ENCODE data around the gene CDKAL1. TPM values are rescaled to one million over a fixed set of nuclear protein-coding genes. Genes with fewer than 3 reads are reported as not detected.

The CDKAL1 gene
- total and polyA plus RNA-seq, 8 donors, result 13.6 to 20.7 (median 17.5) TPM

- Histone ChIP-seq H3K4me1 (no peaks in the 10 kb centered on the region), H3K27me3 (no peaks in the 10 kb centered on the region), H3K36me3 (no peaks in the 10 kb centered on the region), H3K9me3 (no peaks in the 10 kb centered on the region), H3K4me3 (no peak overlapping the region), H3K27ac (no peak overlapping the region)
- ATAC-seq (no peak), DNase-seq (no peak)
- TF ChIP-seq CTCF (IDR thresholded peaks at IDR 0.05), result no peak
- intact Hi-C loops (cut with DNase I), result no loop called here
Measured at GRCh38 chr6:20687494-20687893, 153.2 kb downstream of the CDKAL1 start.

GRCh38 chr6:20688710-20689500, 154.6 kb downstream of the CDKAL1 start:
- DNase-seq (no peak), ATAC-seq (no peak)
- intact Hi-C loops (cut with DNase I), result no loop called here
- no peaks in the 10 kb centered on the region for H3K4me1 ChIP-seq
- no peak for TF ChIP-seq CTCF (IDR thresholded peaks at IDR 0.05)
- no peak overlapping the region for H3K4me3 ChIP-seq
- no peaks in the 10 kb centered on the region for H3K36me3 ChIP-seq
- H3K9me3 ChIP-seq, result no peaks in the 10 kb centered on the region
- H3K27ac ChIP-seq, result no peak overlapping the region
- H3K27me3 ChIP-seq, result no peaks in the 10 kb centered on the region

GRCh38 chr6:20691185-20691584, 156.9 kb downstream of the CDKAL1 start:
- no peak overlapping the region for H3K4me3 ChIP-seq
- no peaks in the 10 kb centered on the region for H3K36me3 ChIP-seq
- H3K4me1 ChIP-seq, result no peaks in the 10 kb centered on the region
- intact Hi-C loops (cut with DNase I), result no loop called here
- TF ChIP-seq CTCF (IDR thresholded peaks at IDR 0.05), result no peak
- no peak overlapping the region for H3K27ac ChIP-seq
- no peaks in the 10 kb centered on the region for H3K9me3 ChIP-seq
- ATAC-seq, result no peak
- no peaks in the 10 kb centered on the region for H3K27me3 ChIP-seq
- DNase-seq, result no peak

GRCh38 chr6:20692023-20692422, 157.8 kb downstream of the CDKAL1 start:
- Histone ChIP-seq H3K9me3 (no peaks in the 10 kb centered on the region), H3K36me3 (no peaks in the 10 kb centered on the region), H3K27me3 (no peaks in the 10 kb centered on the region), H3K4me1 (no peaks in the 10 kb centered on the region), H3K4me3 (no peak overlapping the region), H3K27ac (no peak overlapping the region)
- intact Hi-C loops (cut with DNase I), result no loop called here
- TF ChIP-seq CTCF (IDR thresholded peaks at IDR 0.05), result no peak
- ATAC-seq, result no peak
- no peak for DNase-seq

GRCh38 chr6:20693466-20694063, 159.3 kb downstream of the CDKAL1 start:
- TF ChIP-seq CTCF (IDR thresholded peaks at IDR 0.05), result no peak
- no peaks in the 10 kb centered on the region for H3K4me1 ChIP-seq
- no peaks in the 10 kb centered on the region for H3K27me3 ChIP-seq
- intact Hi-C loops (cut with DNase I), result no loop called here
- H3K36me3 ChIP-seq, result no peaks in the 10 kb centered on the region
- no peak overlapping the region for H3K4me3 ChIP-seq
- no peaks in the 10 kb centered on the region for H3K9me3 ChIP-seq
- no peak overlapping the region for H3K27ac ChIP-seq
- no peak for ATAC-seq
- no peak for DNase-seq
